ENCODE measurements around the gene FYB1.

DNA sequence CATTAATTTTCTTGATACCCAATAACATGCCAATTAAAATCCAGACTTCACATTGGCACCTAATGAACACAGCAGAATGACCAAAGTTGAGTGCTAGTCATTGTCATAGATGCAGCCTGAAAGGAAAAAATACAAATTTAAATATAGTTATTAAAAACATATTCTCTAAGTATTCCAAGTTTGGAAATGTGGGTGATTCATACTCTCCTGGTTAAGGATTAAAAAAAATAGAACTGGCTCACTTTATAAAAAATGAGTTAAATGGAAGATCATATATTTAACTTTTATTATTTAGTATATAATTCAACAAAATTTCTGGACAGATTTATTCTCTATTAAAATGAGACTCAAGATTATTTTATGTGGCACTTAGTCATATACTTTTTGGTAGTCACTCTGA is 112.0 kb downstream of the FYB1 start:
- TF ChIP-seq, protein P1, sequence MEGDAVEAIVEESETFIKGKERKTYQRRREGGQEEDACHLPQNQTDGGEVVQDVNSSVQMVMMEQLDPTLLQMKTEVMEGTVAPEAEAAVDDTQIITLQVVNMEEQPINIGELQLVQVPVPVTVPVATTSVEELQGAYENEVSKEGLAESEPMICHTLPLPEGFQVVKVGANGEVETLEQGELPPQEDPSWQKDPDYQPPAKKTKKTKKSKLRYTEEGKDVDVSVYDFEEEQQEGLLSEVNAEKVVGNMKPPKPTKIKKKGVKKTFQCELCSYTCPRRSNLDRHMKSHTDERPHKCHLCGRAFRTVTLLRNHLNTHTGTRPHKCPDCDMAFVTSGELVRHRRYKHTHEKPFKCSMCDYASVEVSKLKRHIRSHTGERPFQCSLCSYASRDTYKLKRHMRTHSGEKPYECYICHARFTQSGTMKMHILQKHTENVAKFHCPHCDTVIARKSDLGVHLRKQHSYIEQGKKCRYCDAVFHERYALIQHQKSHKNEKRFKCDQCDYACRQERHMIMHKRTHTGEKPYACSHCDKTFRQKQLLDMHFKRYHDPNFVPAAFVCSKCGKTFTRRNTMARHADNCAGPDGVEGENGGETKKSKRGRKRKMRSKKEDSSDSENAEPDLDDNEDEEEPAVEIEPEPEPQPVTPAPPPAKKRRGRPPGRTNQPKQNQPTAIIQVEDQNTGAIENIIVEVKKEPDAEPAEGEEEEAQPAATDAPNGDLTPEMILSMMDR (IDR thresholded peaks at IDR 0.05), result no peak
- TF ChIP-seq POLR2A (IDR thresholded peaks at IDR 0.05) (no peak), EP300 (IDR thresholded peaks at IDR 0.05) (no peak)

Measured in suprapubic skin (tissue), 3 donors.